PC-9 (cell line): ENCODE results near the gene CD276.

ENCODE experiments used
- CTCF ChIP-seq: fragments of 200-600 bp; sonication (generic); conservative IDR thresholded peaks from 2 replicates; pipeline ENCODE4 v1.6.1; 2017; ENCODE audit warnings: mixed run types, antibody characterized with exemption, mild to moderate bottlenecking, moderate library complexity
- EZH2 ChIP-seq: fragments of 200-600 bp; sonication (generic); IDR thresholded peaks from 2 replicates; pipeline ENCODE4 v1.8.0; 2017; ENCODE audit warnings: antibody characterized with exemption, low read depth

DNA sequence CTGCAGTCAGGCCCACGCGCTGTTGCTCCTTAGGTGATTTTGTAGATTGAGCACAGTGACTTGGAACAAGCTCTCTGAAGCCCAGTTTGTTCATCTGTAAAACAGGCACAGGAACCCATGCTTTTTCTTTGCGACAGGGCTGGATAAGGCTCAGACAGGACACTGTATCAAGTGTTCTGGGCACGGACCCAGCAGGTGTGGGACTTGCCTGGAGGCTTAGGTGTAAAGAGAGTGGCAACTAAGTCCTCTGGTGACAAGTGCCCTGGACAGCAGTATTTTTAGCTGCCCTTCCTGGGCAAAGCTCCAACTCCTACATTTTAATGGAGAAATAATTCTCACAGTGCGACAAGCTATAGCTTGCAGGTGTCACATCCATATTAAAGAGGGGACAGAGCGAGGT, 32.2 kb downstream of the CD276 start:
- TF ChIP-seq CTCF = no peak
- no peak for TF ChIP-seq EZH2
